ENCODE data around the gene NDUFB6.

GRCh38 chr9:32573821-32574220, 862 bp upstream of the NDUFB6 start:
- TF ChIP-seq CTCF (IDR thresholded peaks at IDR 0.05) (no peak), POLR2AphosphoS5 (IDR thresholded peaks at IDR 0.05; ENCODE audit: insufficient read depth in 1 of 2, low read depth in 1 of 2) (no peak), POLR2A (IDR thresholded peaks at IDR 0.05) (no peak)
